H1 (cell line): ENCODE measurements around the gene LMX1A. TPM values are rescaled to one million over a fixed set of nuclear protein-coding genes. Genes with fewer than 3 reads are reported as not detected.

ENCODE experiments used
- CTCF ChIA-PET: fragments of 300-600 bp; sonication (Branson Sonifier 250); formaldehyde crosslinking; loops from one replicate; lab custom pipeline; 2021; ENCODE audit not compliant: partially characterized antibody; lab: Charles Lee
- POLR2A ChIA-PET: fragments of 300-600 bp; sonication (Branson Sonifier 250); formaldehyde crosslinking; loops from one replicate; lab custom pipeline; 2021; ENCODE audit warnings: inconsistent platforms; ENCODE audit not compliant: partially characterized antibody; lab: Charles Lee
- DNase-seq, 2 experiments: peaks; one replicate each; pipeline versions ENCODE4 v3.0.0 to v3.0.0-alpha.2; 2010 to 2022; ENCODE audit warnings: low spot score in 2 of 2, low read depth in 1 of 2, mixed read lengths in 1 of 2
- FAIRE-seq: peaks from 2 replicates; lab custom pipeline; 2011; peaks lifted over from hg19 to GRCh38; lab: Jason Lieb, UNC
- H2AFZ ChIP-seq: 2 replicates; pipeline ENCODE4 v1.8.1; 2012; ENCODE audit warnings: low read length, inconsistent platforms
- H2AK5ac ChIP-seq: 2 replicates; pipeline ENCODE4 v1.6.1; 2013; ENCODE audit warnings: low read depth, low read length
- H2BK120ac ChIP-seq: replicated peaks from 2 replicates; pipeline ENCODE3; 2013; ENCODE audit warnings: low read depth, low read length, inconsistent platforms
- H2BK12ac ChIP-seq: 2 replicates; pipeline ENCODE4 v1.6.1; 2013; ENCODE audit warnings: low read depth, low read length
- H2BK15ac ChIP-seq: 2 replicates; pipeline ENCODE4 v1.6.1; 2013; ENCODE audit warnings: low read length
- H2BK20ac ChIP-seq: 2 replicates; pipeline ENCODE4 v1.6.1; 2013; ENCODE audit warnings: low read length
- H2BK5ac ChIP-seq: 2 replicates; pipeline ENCODE4 v1.6.1; 2013; ENCODE audit warnings: low read depth, low read length
- H3K14ac ChIP-seq: 2 replicates; pipeline ENCODE4 v1.6.1; 2013; ENCODE audit warnings: inconsistent platforms; ENCODE audit not compliant: insufficient read length
- H3K18ac ChIP-seq: 2 replicates; pipeline ENCODE4 v1.6.1; 2013; ENCODE audit warnings: low read length; ENCODE audit errors: extremely low read depth
- H3K23ac ChIP-seq: 2 replicates; pipeline ENCODE4 v1.6.1; 2013; ENCODE audit warnings: inconsistent platforms; ENCODE audit not compliant: insufficient read length
- H3K23me2 ChIP-seq: 2 replicates; pipeline ENCODE4 v1.6.1; 2013; ENCODE audit warnings: low read depth, low read length
- H3K27ac ChIP-seq: 2 replicates; pipeline ENCODE4 v1.6.1; 2011; ENCODE audit warnings: low read depth, low read length, inconsistent platforms
- H3K27me3 ChIP-seq, 4 experiments: replicated peaks in 1 of 4; 1 replicate in 1 of 4; 2 replicates in 3 of 4; pipeline versions ENCODE4 v1.6.1 to v1.8.1; 2011 to 2013; ENCODE audit warnings: low read length in 3 of 4, mild to moderate bottlenecking in 3 of 4, inconsistent platforms in 2 of 4, mixed read lengths in 2 of 4, moderate library complexity in 1 of 4; ENCODE audit not compliant: control insufficient read depth in 3 of 4, insufficient read depth in 3 of 4; ENCODE audit errors: extremely low read depth in 1 of 4
- H3K36me3 ChIP-seq, 4 experiments: 2 replicates each; pipeline versions ENCODE4 v1.6.1 to v1.8.1; 2011 to 2013; ENCODE audit warnings: mild to moderate bottlenecking in 4 of 4, low read length in 3 of 4, moderate library complexity in 2 of 4, control low read depth in 1 of 4, inconsistent platforms in 1 of 4; ENCODE audit not compliant: insufficient read depth in 4 of 4, control insufficient read depth in 2 of 4
- H3K4ac ChIP-seq: replicated peaks from 2 replicates; pipeline ENCODE3; 2013; ENCODE audit warnings: low read length, low read depth, mixed read lengths, inconsistent platforms; ENCODE audit not compliant: insufficient read length
- H3K4me1 ChIP-seq, 4 experiments: replicated peaks in 1 of 4; 1 replicate in 1 of 4; 2 replicates in 3 of 4; pipeline versions ENCODE4 v1.6.1 to v1.8.1; 2011 to 2013; ENCODE audit warnings: low read length in 3 of 4, inconsistent platforms in 2 of 4, mixed read lengths in 1 of 4; ENCODE audit not compliant: insufficient read depth in 4 of 4, control insufficient read depth in 3 of 4
- H3K4me2 ChIP-seq, 2 experiments: 2 replicates each; pipeline versions ENCODE4 v1.6.1 to v1.8.1; 2011 to 2013; ENCODE audit warnings: low read depth in 2 of 2, low read length in 2 of 2, control low read depth in 1 of 2, inconsistent platforms in 1 of 2, mild to moderate bottlenecking in 1 of 2; ENCODE audit not compliant: insufficient read depth in 1 of 2
- H3K4me3 ChIP-seq, 4 experiments: fragments of 200-600, 300-600 bp in 1 of 4; sonication (generic), shearing (Covaris generic), sonication (Bioruptor Twin) in 1 of 4; 2 replicates each; pipeline versions ENCODE4 v1.5.1 to v1.8.1; 2011 to 2016; ENCODE audit warnings: low read length in 4 of 4, low read depth in 3 of 4, control low read depth in 2 of 4, inconsistent platforms in 2 of 4, mild to moderate bottlenecking in 2 of 4, mixed read lengths in 1 of 4, moderate library complexity in 1 of 4; ENCODE audit not compliant: insufficient read depth in 2 of 4; ENCODE audit errors: extremely low read depth in 1 of 4
- H3K56ac ChIP-seq: replicated peaks from 2 replicates; pipeline ENCODE3; 2013; ENCODE audit warnings: low read depth, mild to moderate bottlenecking, mixed read lengths, low read length, inconsistent platforms; ENCODE audit not compliant: insufficient read length
- H3K79me1 ChIP-seq: 2 replicates; pipeline ENCODE4 v1.6.1; 2013; ENCODE audit warnings: low read depth, low read length, control low read depth
- H3K79me2 ChIP-seq, 2 experiments: 2 replicates each; pipeline versions ENCODE4 v1.6.1 to v1.8.1; 2012 to 2013; ENCODE audit warnings: low read length in 2 of 2, mild to moderate bottlenecking in 2 of 2, inconsistent platforms in 1 of 2; ENCODE audit not compliant: insufficient read depth in 2 of 2, control insufficient read depth in 1 of 2
- H3K9ac ChIP-seq, 4 experiments: replicated peaks in 1 of 4; 1 replicate in 1 of 4; 2 replicates in 3 of 4; pipeline versions ENCODE4 v1.6.1 to v1.8.1; 2011 to 2013; ENCODE audit warnings: low read depth in 3 of 4, low read length in 3 of 4, control low read depth in 2 of 4, mild to moderate bottlenecking in 2 of 4, moderate library complexity in 2 of 4, inconsistent platforms in 1 of 4; ENCODE audit errors: extremely low read depth in 1 of 4
- H3K9me3 ChIP-seq, 2 experiments: 2 replicates each; pipeline versions ENCODE4 v1.6.1 to v1.8.1; 2012 to 2013; ENCODE audit warnings: mild to moderate bottlenecking in 2 of 2, moderate library complexity in 2 of 2, control low read depth in 1 of 2, inconsistent platforms in 1 of 2, low read depth in 1 of 2, low read length in 1 of 2, mixed read lengths in 1 of 2; ENCODE audit not compliant: insufficient read depth in 2 of 2
- H4K20me1 ChIP-seq, 2 experiments: replicated peaks in 1 of 2; 2 replicates each; pipeline versions ENCODE3 to v1.8.1; 2011 to 2013; ENCODE audit warnings: inconsistent platforms in 2 of 2, low read length in 2 of 2, mild to moderate bottlenecking in 1 of 2; ENCODE audit not compliant: insufficient read depth in 2 of 2, control insufficient read depth in 1 of 2
- H4K5ac ChIP-seq: 2 replicates; pipeline ENCODE4 v1.6.1; 2013; ENCODE audit warnings: low read length, low read depth, mixed read lengths, inconsistent platforms; ENCODE audit not compliant: insufficient read length
- H4K8ac ChIP-seq: 2 replicates; pipeline ENCODE4 v1.8.0; 2013; ENCODE audit warnings: mild to moderate bottlenecking, moderate library complexity, low read length, inconsistent platforms; ENCODE audit not compliant: insufficient read depth; ENCODE audit errors: extremely low read depth
- H4K91ac ChIP-seq: replicated peaks from 2 replicates; pipeline ENCODE3; 2013; ENCODE audit warnings: low read length, mixed read lengths, inconsistent platforms; ENCODE audit not compliant: insufficient read length
- CHD1 ChIP-seq: IDR thresholded peaks from 2 replicates; pipeline ENCODE4 v1.6.1; 2012; ENCODE audit warnings: low read depth, low read length, improper control_type of control experiment
- JUND ChIP-seq: IDR thresholded peaks from 2 replicates; pipeline ENCODE4 v1.6.1; 2011; ENCODE audit warnings: mild to moderate bottlenecking, improper control_type of control experiment, low read length
- NANOG ChIP-seq: IDR thresholded peaks from 2 replicates; pipeline ENCODE4 v1.6.1; 2011; ENCODE audit warnings: low read length, low read depth, mild to moderate bottlenecking, inconsistent platforms; ENCODE audit not compliant: insufficient read depth, poor library complexity, severe bottlenecking
- POLR2AphosphoS5 ChIP-seq: IDR thresholded peaks from 2 replicates; pipeline ENCODE4 v1.6.1; 2011; ENCODE audit warnings: low read depth, low read length
- POU5F1 ChIP-seq: IDR thresholded peaks from 2 replicates; pipeline ENCODE4 v1.6.1; 2011; ENCODE audit warnings: low read depth, mild to moderate bottlenecking, low read length, moderate library complexity
- RAD21 ChIP-seq, 2 experiments: IDR thresholded peaks in 1 of 2; conservative IDR thresholded peaks in 1 of 2; 2 replicates each; pipeline ENCODE4 v1.6.1; 2011; ENCODE audit warnings: low read depth in 2 of 2, low read length in 2 of 2, improper control_type of control experiment in 1 of 2, inconsistent platforms in 1 of 2, mild to moderate bottlenecking in 1 of 2, moderate library complexity in 1 of 2
- RFX5 ChIP-seq: IDR thresholded peaks from 2 replicates; pipeline ENCODE4 v1.6.1; 2011; ENCODE audit warnings: low read depth, low read length, improper control_type of control experiment, borderline replicate concordance
- RXRA ChIP-seq: IDR thresholded peaks from 2 replicates; pipeline ENCODE4 v1.6.1; 2011; ENCODE audit warnings: low read depth, mild to moderate bottlenecking, low read length, moderate library complexity; ENCODE audit not compliant: insufficient read depth
- SIRT6 ChIP-seq: IDR thresholded peaks from one replicate; pipeline ENCODE4 v1.7.1; 2012; ENCODE audit warnings: low read length, inconsistent platforms
- SIX5 ChIP-seq: IDR thresholded peaks from 2 replicates; pipeline ENCODE4 v1.6.1; 2011; ENCODE audit warnings: mild to moderate bottlenecking, low read depth, low read length
- SP1 ChIP-seq: IDR thresholded peaks from 2 replicates; pipeline ENCODE4 v1.6.1; 2011; ENCODE audit warnings: low read depth, low read length
- SRF ChIP-seq: IDR thresholded peaks from 2 replicates; pipeline ENCODE4 v1.6.1; 2011; ENCODE audit warnings: mild to moderate bottlenecking, low read depth, low read length, moderate library complexity
- TAF1 ChIP-seq: IDR thresholded peaks from 2 replicates; pipeline ENCODE4 v1.6.1; 2011; ENCODE audit warnings: mild to moderate bottlenecking, low read depth, low read length
- TAF7 ChIP-seq: optimal IDR thresholded peaks from 2 replicates; pipeline ENCODE3; 2011; ENCODE audit warnings: low read depth, mild to moderate bottlenecking, inconsistent platforms, low read length, moderate library complexity, borderline replicate concordance
- WGBS, 2 experiments: shearing (Covaris generic) in 1 of 2; methylation state at CpG; one replicate each; pipeline versions ENCODE4 v1.1.6 to v1.1.7; 2013 to 2015; ENCODE audit warnings: low lambda C conversion rate in 2 of 2, mixed read lengths in 2 of 2, inconsistent platforms in 1 of 2, low coverage in 1 of 2, missing lambda C conversion rate in 1 of 2; ENCODE audit not compliant: insufficient replicate concordance in 2 of 2, insufficient coverage in 1 of 2, insufficient read length in 1 of 2; ENCODE audit errors: extremely low coverage in 1 of 2, missing lambda C conversion rate in 1 of 2; 5-methylcytosine and 5-hydroxymethylcytosine counted together
- polyA plus RNA-seq, 7 experiments: library from polyadenylated mRNA; depleted of rRNA in 3 of 7; stranded (reverse) in 5 of 7; unstranded in 2 of 7; fragments of >200 nt in 5 of 7; fragments of 200-250 nt in 2 of 7; gene quantifications; 1 replicate in 5 of 7; 2 replicates in 1 of 7; 4 replicates in 1 of 7; pipeline versions ENCODE4 v1.2.1 to v1.2.3, GENCODE V29; 2011 to 2013; ENCODE audit warnings: missing spikeins in 2 of 7, mixed read lengths in 2 of 7
- total RNA-seq: library from RNA; stranded (reverse); fragmentation: NEBNext Ultra II Directional; extraction: Animal tissue kit (Norgen Biotek cat#: 25700); gene quantifications from 2 replicates; pipeline ENCODE4 v1.2.1, GENCODE V29; 2021

The LMX1A gene
- total and polyA plus RNA-seq, 2 of the 8 experiments (the other 6 are each of a cell fraction or from before 2014, with no cell fraction given): not detected

DNA sequence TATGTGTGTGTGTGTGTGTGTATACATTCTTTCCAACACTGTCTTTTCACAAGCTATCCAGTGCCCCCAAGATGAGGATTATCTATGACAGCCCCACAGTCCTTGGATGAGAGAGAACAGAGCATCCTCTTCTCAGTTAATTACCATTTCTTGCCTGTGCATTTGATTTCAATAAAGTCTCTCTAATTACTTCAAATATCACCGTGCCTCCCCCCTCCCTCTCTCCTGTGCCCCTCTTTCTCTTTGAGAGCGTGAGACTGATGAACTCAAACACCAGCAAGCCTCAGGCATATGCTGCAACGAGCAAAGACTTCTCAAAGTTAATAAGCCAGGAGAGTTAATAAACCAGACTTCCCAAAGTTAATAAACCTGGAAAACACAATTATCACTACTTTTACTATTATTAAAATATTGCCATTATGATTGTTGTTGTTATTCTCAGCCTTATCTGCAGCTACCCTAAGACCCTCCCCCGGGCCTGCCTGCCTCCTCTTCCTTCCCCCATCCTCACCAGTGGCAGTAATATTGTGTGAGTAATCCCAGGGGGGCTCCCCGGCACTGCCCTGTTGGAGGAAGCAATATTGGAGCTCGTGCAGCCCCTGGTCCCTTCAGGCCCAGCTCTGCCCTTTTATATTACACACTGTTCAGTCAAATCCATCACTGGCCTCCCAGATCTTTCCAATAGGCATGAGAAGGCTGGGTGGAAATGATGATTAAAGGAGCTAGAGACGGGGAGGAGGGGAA lies 30.9 kb downstream of the LMX1A start:
- H4K20me1 ChIP-seq: no peaks in the 10 kb centered on the region
- H4K8ac ChIP-seq: no peak overlapping the region
- H3K4me2 ChIP-seq: no peak overlapping the region
- no peak overlapping the region for H2BK12ac ChIP-seq
- no peak overlapping the region for H3K56ac ChIP-seq
- no peak overlapping the region for H3K14ac ChIP-seq
- DNase-seq (no peak), FAIRE-seq (no peak)
- H2AK5ac ChIP-seq: no peak overlapping the region
- H3K36me3 ChIP-seq: no peaks in the 10 kb centered on the region
- H3K27me3 ChIP-seq: no peaks in the 10 kb centered on the region; a peak in 1 of 7 replicates
- H3K9ac ChIP-seq: no peak overlapping the region
- H3K9me3 ChIP-seq: no peaks in the 10 kb centered on the region
- no peaks in the 10 kb centered on the region for H3K79me1 ChIP-seq
- H3K23me2 ChIP-seq: no peaks in the 10 kb centered on the region
- no peak overlapping the region for H2BK120ac ChIP-seq
- 83 to 100% methylated on average over 1 to 7 of the region's 7 CpGs for WGBS, 2 experiments
- CTCF ChIA-PET: interaction anchor here (0.6 to 5.2 kb wide), 4 partner anchors 42 to 162 kb away, joined by 3 to 31 read pairs (median 6); no protein-coding TSS in a partner anchor
- no peak overlapping the region for H3K27ac ChIP-seq
- H3K79me2 ChIP-seq: no peaks in the 10 kb centered on the region
- no peak overlapping the region for H3K23ac ChIP-seq
- peaks cover 0 to 3% (median 0%) of the 10 kb centered on the region in 4 experiments; a peak in 1 of 7 replicates for H3K4me1 ChIP-seq
- no peak overlapping the region for H2AFZ ChIP-seq
- H2BK15ac ChIP-seq: no peak overlapping the region
- POLR2A ChIA-PET: interaction anchor here (0.6 kb wide), 1 partner anchor 74 kb away, joined by 3 read pairs; no protein-coding TSS in a partner anchor
- H2BK5ac ChIP-seq: no peak overlapping the region
- H4K91ac ChIP-seq: no peak overlapping the region
- H3K4ac ChIP-seq: no peak overlapping the region
- H3K4me3 ChIP-seq: no peak overlapping the region
- H2BK20ac ChIP-seq: no peak overlapping the region
- no peak overlapping the region for H4K5ac ChIP-seq
- no peak overlapping the region for H3K18ac ChIP-seq
- TF ChIP-seq SIRT6 (no peak), POLR2AphosphoS5 (no peak), RXRA (no peak), POU5F1 (no peak), JUND (no peak), RAD21 (IDR thresholded peaks at IDR 0.05 in 1 of 2, conservative IDR thresholded peaks at IDR 0.05 in 1 of 2; ENCODE audit: low read depth in 2 of 2, low read length in 2 of 2) (no peak), NANOG (no peak), SP1 (no peak), SIX5 (no peak), TAF1 (no peak), TAF7 (no peak), RFX5 (no peak), SRF (no peak), CHD1 (no peak)
